CD1c-positive myeloid dendritic cell (primary cell): Measurements from ENCODE around the gene WRAP53.
A peak's percentile ranks its signal among the peaks of the same experiment; 100 is the strongest.

ENCODE experiments used
- DNase-seq: peaks from one replicate; pipeline ENCODE4 v3.0.0-alpha.2; 2016; ENCODE audit errors: extremely low spot score

The WRAP53 gene

DNA sequence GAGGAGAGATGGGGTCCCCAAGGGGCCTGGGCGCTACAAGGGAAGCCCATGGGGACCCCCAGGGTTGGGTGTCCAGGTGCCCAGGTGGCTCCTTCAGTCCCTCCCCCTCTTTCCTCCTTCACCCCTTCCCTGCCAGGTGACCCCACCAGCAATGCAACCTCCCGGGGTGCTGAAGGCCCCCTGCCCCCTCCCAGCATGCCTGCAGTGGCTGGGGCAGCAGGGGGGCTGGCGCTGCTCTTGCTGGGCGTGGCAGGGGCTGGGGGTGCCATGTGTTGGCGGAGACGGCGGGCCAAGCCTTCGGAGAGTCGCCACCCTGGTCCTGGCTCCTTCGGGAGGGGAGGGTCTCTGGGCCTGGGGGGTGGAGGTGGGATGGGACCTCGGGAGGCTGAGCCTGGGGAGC, 20.8 kb downstream of the WRAP53 start:
- no peak for DNase-seq

DNA sequence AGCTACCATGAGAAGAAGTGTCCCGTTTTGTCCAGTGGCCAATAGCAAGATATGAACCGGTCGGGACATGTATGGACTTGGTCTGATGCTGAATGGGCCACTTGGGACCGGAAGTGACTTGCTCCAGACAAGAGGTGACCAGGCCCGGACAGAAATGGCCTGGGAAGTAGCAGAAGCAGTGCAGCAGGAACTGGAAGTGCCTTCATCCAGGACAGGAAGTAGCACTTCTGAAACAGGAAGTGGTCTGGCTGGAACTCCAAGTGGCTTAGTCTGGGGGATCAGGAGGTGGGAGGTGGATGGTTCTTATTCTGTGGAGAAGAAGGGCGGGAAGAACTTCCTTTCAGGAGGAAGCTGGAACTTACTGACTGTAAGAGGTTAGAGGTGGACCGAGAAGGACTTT, 22.0 kb downstream of the WRAP53 start:
- DNase-seq, result peak; percentile 64

DNA sequence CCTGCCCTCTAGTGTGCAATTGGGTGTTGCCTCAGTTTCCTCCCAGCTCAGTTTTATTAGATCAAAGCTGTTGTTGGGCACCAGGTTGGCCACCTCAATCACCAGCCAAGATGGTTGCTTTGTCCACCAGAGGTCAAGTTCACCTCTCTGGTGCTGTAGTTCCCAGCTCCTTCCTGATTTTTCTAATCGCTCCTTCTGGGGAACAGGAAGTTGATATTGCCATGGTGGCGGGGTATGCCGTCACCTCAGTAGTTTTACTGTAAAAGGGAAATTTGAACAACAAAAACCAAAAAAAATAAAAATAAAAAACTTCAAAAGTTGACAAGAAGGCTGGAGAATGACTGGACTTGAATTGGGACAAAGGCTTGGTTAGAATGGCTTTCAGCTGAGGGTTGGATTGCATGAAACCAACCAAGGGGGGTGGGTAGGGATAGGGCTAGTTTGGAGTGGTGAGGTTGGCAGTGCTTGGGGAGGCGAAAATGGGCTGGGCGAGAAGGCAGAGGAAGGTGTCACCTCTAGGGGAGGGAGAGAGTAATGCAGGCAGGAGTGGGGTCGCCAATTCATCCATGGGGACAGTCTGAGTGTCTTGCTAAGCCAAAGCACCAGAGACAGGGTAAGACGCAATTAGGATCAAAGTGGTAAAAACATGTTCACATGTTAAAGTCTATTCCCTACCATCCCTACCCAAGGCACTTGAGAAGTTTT, 22.9 kb downstream of the WRAP53 start:
- peak; percentile 52 for DNase-seq

GRCh38 chr17:7712111-7712771, 24.0 kb downstream of the WRAP53 start:
- no peak for DNase-seq

- no peak for DNase-seq
These were observed 25.5 kb downstream of the WRAP53 start for GRCh38 chr17:7713782-7714181.

GRCh38 chr17:7714721-7715594, 26.7 kb downstream of the WRAP53 start:
- no peak for DNase-seq

GRCh38 chr17:7715936-7716886, 27.9 kb downstream of the WRAP53 start:
- no peak for DNase-seq

GRCh38 chr17:7716901-7717755, 28.9 kb downstream of the WRAP53 start, which contains the start of gene DNAH2:
Gene DNAH2 (plus strand): TSS chr17:7717744. CDS start chr17:7719735, 1,991 bp downstream.
- DNase-seq, result peak; percentile 41

DNA sequence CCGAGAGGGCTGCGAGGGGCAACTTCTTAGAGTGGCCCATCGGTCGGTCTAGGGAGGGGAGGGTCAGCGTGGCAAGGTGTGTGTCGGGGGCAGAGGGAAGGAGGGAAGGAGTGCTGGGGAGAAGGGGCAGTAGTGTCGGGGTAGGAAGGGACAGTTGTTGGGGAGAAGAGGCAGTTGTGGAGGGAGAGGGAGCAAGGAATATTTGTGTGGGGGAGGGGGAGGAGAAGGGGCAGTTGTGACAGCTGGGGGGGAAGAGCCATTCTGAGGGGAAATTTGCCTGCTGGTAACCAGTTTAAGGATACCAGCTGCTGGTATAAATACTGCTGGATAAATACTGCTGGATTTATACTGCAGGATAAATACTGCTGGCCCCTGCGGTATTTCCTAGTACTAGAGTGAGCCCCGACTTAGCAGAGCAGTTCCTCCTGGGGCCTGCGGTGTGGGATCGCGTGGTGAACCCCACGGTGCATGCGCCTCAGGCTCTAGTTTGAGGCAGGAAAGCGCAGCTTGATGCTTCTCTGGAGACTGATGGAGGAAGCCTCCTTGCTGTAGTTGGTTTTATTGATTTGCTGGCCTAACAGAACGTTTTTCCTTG, 29.6 kb downstream of the WRAP53 start:
- DNase-seq, result peak; percentile 38

GRCh38 chr17:7719661-7720060, 31.4 kb downstream of the WRAP53 start:
- DNase-seq, result no peak

- DNase-seq, result no peak
These were observed 31.8 kb downstream of the WRAP53 start for GRCh38 chr17:7720125-7720524.

DNA sequence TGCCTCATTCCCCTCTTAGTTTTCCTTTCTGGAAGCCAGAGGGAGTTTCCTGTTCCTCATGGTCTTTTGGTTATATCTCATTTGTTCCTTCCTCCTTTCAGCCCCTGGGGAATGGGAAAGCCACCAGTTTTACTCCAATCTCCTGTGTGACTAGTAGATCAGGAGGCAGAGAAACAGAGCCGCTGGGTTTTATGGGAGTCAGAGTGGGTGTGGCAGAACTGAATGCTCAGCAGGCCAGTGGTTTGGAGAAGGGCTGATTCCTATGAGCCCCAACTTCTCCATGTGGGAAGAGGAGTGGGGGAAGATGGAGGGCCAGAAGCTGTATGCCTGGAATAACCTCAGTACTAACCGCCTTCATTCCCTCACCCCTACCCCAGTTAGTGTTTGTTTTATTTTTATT, 33.3 kb downstream of the WRAP53 start:
- no peak for DNase-seq

GRCh38 chr17:7727886-7728285, 39.6 kb downstream of the WRAP53 start:
- DNase-seq, result no peak

DNA sequence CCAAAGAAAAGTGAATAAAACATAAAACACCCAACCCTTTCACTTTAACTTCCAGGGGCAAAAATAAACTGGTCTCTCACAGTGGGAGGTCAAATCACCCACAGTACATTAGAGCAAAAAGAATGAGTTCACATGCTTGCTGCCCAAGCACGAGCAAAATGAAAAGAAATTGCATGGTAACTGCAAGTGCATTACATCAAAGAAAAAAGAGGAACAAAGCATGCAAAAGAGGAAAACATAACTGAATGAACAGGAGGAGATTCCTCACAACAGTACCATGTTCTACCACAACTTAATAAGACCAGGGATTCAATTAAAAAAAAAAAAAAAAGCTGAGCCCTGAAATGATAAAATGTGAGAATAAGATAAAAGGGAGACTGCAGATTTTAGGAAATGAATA, 41.5 kb downstream of the WRAP53 start:
- DNase-seq, result peak; percentile 52

DNA sequence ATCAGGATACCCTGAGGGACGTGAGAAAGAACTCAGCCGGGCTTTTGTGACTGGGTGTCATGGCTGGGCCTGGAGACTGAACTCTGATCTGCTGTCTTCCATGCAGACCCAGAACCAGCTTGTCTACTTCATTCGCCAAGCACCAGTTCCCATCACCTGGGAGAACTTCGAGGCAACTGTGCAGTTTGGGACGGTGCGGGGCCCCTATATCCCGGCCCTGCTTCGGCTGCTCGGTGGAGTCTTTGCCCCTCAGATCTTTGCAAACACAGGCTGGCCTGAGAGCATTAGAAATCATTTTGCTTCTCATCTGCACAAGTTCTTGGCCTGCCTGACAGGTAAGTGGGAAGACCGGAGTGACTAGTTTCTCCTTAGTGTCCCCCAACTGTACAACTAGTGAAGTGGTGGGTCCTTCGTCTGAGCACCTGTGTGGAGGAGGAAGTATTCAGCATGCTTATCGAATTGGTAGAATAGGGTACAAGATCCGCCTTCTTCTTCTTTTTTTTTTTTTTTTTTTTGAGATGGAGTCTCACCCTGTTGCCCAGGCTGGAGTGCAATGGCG, 44.8 kb downstream of the WRAP53 start:
- DNase-seq, result no peak

- no peak for DNase-seq
These were observed 49.3 kb downstream of the WRAP53 start for GRCh38 chr17:7737601-7738000.

DNA sequence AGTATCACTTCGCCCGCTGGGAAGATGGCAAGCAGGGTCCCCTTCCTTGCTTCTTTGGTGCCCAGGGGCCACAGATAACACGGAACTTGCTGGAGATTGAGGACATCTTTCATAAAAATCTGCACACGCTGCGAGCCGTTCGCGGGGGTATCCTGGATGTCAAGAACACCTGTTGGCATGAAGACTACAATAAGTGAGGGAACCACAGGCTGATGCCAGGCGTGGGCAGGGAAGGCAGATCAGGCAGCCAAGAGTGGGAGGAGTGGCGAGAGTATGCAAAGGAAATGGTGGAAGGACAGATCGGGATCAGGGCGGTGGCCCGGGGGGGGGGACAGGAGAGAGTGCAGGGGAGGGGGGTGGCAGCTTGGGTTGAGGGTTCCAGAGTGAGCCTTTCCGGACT, 51.5 kb downstream of the WRAP53 start:
- no peak for DNase-seq

- no peak for DNase-seq
These were observed 52.3 kb downstream of the WRAP53 start for GRCh38 chr17:7740481-7741001.

DNA sequence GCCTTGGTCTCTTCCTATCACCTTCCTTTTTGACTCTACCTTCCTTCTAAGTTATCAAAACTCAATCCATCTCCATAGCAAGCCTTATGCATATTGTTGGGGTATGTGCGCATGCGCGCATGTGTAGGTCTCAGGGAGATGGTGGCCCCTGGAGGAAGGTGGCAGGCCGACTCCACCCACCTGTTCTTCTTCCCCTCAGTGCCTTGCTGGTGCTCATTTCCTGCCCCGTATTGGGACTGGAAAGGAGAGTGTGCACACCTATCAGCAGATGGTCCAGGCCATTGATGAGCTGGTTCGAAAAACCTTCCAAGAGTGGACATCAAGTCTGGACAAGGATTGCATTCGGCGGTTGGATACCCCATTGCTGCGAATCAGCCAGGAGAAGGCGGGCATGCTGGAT, 54.5 kb downstream of the WRAP53 start:
- no peak for DNase-seq
